Left ventricle myocardium superior (tissue), 1 donor: ENCODE measurements around the gene BMPR1A. TPM values are rescaled to one million over a fixed set of nuclear protein-coding genes. Genes with fewer than 3 reads are reported as not detected.
"Not testable (repeated sequence)": the region's sequence is repeated elsewhere in the genome, so short reads cannot be mapped to it uniquely, and the experiment has no call there.

Experiments
- ATAC-seq: fragments of 200-7000 bp; cut with Tn5 transposase; one replicate; pipeline ENCODE4 v1.9.1; 2020; ENCODE audit warnings: mild to moderate bottlenecking, moderate library complexity
- DNase-seq: peaks from one replicate; pipeline ENCODE4 v3.0.0-alpha.2; 2020
- intact Hi-C: fragments of 100-400 bp; cut with micrococcal nuclease; formaldehyde crosslinking; loops from one replicate; pipeline ENCODE4 v1.11.0; 2022
- total RNA-seq: library from RNA; stranded (reverse); fragmentation: NEBNext Ultra II Directional; extraction: Animal tissue kit (Norgen Biotek cat#: 25700); gene quantifications from one replicate; pipeline ENCODE4 v1.2.1, GENCODE V29; 2021
- donor health status: DM: no; HTN: yes; CAD: no; lungs with severe emphysema.

Gene BMPR1A
- total RNA-seq, 1 donor from 2014 or later: 48.4 TPM

GRCh38 chr10:86825366-86825765 lies 68.9 kb downstream of the BMPR1A start:
- intact Hi-C loops: no loop called here
- no peak for ATAC-seq
- DNase-seq: no peak

- ATAC-seq (no peak), DNase-seq (no peak)
- intact Hi-C loops: no loop called here
These were observed 71.2 kb downstream of the BMPR1A start for GRCh38 chr10:86827639-86828038.

GRCh38 chr10:86828145-86828544 lies 71.7 kb downstream of the BMPR1A start:
- ATAC-seq (no peak), DNase-seq (no peak)
- intact Hi-C loops: no loop called here

- ATAC-seq (no peak), DNase-seq (no peak)
- intact Hi-C loops: no loop called here
These were observed 73.1 kb downstream of the BMPR1A start for GRCh38 chr10:86829472-86829871.

GRCh38 chr10:86830043-86830591 lies 73.7 kb downstream of the BMPR1A start:
- DNase-seq (no peak), ATAC-seq (peak; percentile 26)
- intact Hi-C loops: no loop called here

- DNase-seq: no peak
- no peak for ATAC-seq
- intact Hi-C loops: no loop called here
These were observed 77.5 kb downstream of the BMPR1A start for GRCh38 chr10:86833969-86834368.

- ATAC-seq (no peak), DNase-seq (no peak)
- intact Hi-C loops: no loop called here
These were observed 79.6 kb downstream of the BMPR1A start for GRCh38 chr10:86836044-86836443.

- intact Hi-C loops: no loop called here
- DNase-seq: no peak
- ATAC-seq: no peak
These were observed 81.2 kb downstream of the BMPR1A start for GRCh38 chr10:86837663-86838062.

GRCh38 chr10:86840498-86840897 lies 84.1 kb downstream of the BMPR1A start:
- ATAC-seq: no peak
- DNase-seq: no peak
- intact Hi-C loops: no loop called here

- ATAC-seq: peak; percentile 69
- intact Hi-C loops: no loop called here
These were observed 89.7 kb downstream of the BMPR1A start for GRCh38 chr10:86846088-86846487.

GRCh38 chr10:86848747-86849146 lies 92.3 kb downstream of the BMPR1A start:
- intact Hi-C loops: no loop called here
- ATAC-seq (no peak), DNase-seq (no peak)

More at GRCh38 chr10:86846088-86846487, 89.7 kb downstream of the BMPR1A start:
- DNase-seq: no peak

- DNase-seq: no peak
- ATAC-seq: no peak
- intact Hi-C loops: no loop called here
These were observed 92.9 kb downstream of the BMPR1A start for GRCh38 chr10:86849181-86849894.

GRCh38 chr10:86850481-86850880 lies 94.1 kb downstream of the BMPR1A start:
- ATAC-seq (no peak), DNase-seq (no peak)
- intact Hi-C loops: no loop called here

GRCh38 chr10:86851328-86852207 lies 95.1 kb downstream of the BMPR1A start:
- peak; percentile 92 for ATAC-seq

GRCh38 chr10:86853582-86853981 lies 97.2 kb downstream of the BMPR1A start:
- DNase-seq, intact Hi-C loops, ATAC-seq: not testable (repeated sequence)

More at GRCh38 chr10:86851328-86852207, 95.1 kb downstream of the BMPR1A start:
- intact Hi-C loops: no loop called here
- no peak for DNase-seq

- intact Hi-C loops: no loop called here
- ATAC-seq: no peak
These were observed 99.1 kb downstream of the BMPR1A start for GRCh38 chr10:86855513-86855912.

GRCh38 chr10:86856156-86856555 lies 99.7 kb downstream of the BMPR1A start:
- DNase-seq (no peak), ATAC-seq (no peak)
- intact Hi-C loops: no loop called here

More at GRCh38 chr10:86855513-86855912, 99.1 kb downstream of the BMPR1A start:
- DNase-seq: no peak

GRCh38 chr10:86857128-86857721 lies 100.8 kb downstream of the BMPR1A start:
- DNase-seq (no peak), ATAC-seq (no peak)
- intact Hi-C loops: no loop called here

- ATAC-seq: no peak
- intact Hi-C loops: no loop called here
These were observed 101.6 kb downstream of the BMPR1A start for GRCh38 chr10:86858011-86858410.

GRCh38 chr10:86861351-86861750 lies 104.9 kb downstream of the BMPR1A start:
- intact Hi-C loops: no loop called here
- ATAC-seq (no peak), DNase-seq (no peak)

More at GRCh38 chr10:86858011-86858410, 101.6 kb downstream of the BMPR1A start:
- DNase-seq: no peak
